GM19025 (cell line): ENCODE results near the gene STMN3.

Experiments
- ATAC-seq: cut with Tn5 transposase; IDR thresholded peaks from one replicate; pipeline ENCODE4 v1.9.1; 2021; ENCODE audit warnings: mild to moderate bottlenecking, low read depth, moderate library complexity; ENCODE audit not compliant: unreplicated experiment

The STMN3 gene

GRCh38 chr20:63592661-63593060, 60.6 kb downstream of the STMN3 start:
- no peak for ATAC-seq

GRCh38 chr20:63591786-63592355, 61.4 kb downstream of the STMN3 start:
- ATAC-seq, result no peak

DNA sequence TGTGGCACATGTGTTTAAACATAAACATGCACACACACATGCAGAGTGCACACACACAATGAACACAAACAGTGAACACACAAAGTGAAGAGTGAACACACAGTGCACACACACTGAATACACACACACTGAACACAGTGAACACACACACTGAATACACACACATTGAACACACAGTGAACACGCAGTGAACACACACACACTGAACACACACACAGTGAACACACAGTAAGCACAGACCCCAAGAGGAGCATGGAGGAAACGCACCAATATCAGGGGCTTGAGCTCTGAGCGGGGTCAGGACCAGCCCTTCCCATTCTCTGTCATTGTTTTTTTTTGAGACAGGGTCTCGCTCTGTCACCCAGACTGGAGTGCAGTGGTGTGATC, 62.1 kb downstream of the STMN3 start:
- no peak for ATAC-seq

DNA sequence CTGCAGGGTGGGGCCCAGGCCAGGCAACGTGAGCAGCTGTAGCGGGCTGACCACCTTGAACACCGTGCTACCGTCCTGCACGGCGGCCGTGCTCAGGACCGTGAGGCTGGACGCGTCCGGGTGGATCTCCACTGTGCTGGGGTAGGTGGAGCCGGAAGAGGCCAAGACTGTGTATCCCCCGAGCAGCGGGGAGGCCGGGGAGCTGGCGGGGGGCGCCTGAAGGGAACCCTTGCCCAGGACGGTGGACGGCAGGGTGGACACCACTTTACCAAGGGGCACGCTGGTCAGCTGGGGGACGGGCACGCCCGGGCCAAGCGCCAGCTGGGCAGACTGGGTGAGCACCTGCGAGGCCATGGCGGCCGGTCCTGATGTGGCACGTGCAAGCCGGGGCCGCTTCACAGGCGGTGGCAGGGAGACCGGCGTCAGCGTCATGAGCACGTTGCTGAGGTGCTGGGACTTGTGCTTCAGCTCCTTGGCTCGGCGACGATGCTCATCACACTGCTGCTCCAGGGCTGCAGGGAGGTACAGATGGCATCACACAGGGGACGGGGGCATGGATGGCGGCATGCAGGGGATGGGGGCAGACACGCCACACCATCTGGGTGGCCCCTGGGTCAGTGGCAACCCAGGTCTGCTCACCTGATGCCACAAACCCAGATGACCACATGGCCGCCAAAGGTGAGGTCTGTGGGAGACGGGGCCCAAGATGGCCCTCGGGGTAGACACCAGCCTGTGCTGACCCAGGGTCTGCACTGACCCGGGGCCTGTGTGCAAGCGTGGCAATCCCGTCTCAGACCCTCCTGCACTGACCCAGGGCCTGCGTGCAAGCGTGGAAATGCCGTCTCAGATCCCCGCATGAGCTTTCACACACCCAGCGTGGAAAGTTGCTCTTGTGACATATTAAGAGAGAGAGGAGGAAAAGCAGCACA, 62.7 kb downstream of the STMN3 start:
- no peak for ATAC-seq
